AG09319 (cell line): ENCODE results near the gene GLRA2.
"Not testable (repeated sequence)": the region's sequence is repeated elsewhere in the genome, so short reads cannot be mapped to it uniquely, and the experiment has no call there.

Source experiments
- DNase-seq: peaks from one replicate; pipeline ENCODE4 v3.0.0-alpha.2; 2010; ENCODE audit warnings: low read depth; ENCODE audit errors: extremely low read depth
- CTCF ChIP-seq: IDR thresholded peaks from 2 replicates; pipeline ENCODE4 v1.5.1; 2011; ENCODE audit warnings: low read depth, mild to moderate bottlenecking, inconsistent platforms, low read length, moderate library complexity

Gene GLRA2

GRCh38 chrX:14591976-14592375 lies 62.6 kb downstream of the GLRA2 start:
- TF ChIP-seq CTCF: no peak
- DNase-seq: no peak

- TF ChIP-seq CTCF: no peak
- no peak for DNase-seq
These were observed 65.2 kb downstream of the GLRA2 start for GRCh38 chrX:14594521-14594920.

DNA sequence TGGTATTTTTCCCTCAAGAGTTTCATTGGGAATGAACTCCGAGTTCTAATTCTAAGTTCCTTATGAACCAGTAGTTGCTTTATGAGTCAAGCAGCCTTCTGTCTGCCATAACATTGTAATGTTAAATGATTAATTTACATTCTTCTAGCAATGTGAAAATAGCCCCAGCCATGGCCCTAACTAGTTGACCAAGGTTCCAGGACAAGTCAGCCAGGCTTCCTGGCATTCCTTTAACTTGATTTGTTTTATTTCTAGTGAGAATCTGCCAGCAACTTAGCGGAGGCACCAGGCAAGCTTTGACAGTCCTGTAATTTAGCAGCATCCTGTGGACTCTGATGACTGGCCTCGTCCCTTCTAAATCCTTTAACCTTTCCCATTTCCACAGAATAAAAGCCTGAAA lies 69.0 kb downstream of the GLRA2 start:
- no peak for TF ChIP-seq CTCF
- DNase-seq: no peak

DNA sequence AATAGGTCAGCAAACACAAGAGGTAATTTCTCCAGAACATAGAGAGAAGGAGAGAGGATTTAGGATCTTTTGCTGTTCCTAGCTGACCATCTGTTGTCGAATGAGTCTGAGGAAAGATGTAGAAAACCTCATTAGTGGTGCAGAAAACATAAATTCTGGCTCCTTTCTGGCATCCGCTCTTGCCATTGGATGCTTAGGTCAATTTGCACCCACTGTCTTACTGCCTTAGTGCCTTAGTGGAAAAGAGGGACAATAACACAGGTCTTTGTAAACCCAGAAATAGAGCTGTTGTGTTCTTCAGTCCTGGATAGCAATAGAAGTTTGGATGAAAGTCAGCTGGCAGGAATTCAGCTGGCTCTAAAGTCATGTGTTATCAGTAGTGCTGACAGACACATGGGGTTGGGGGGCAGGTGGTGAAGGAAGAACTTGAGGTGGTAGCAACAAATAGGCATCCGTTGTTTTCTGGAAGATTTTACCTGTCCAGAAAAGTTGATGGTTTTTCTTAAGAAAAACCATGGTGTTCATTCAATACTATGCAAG lies 78.2 kb downstream of the GLRA2 start:
- no peak for TF ChIP-seq CTCF
- no peak for DNase-seq

DNA sequence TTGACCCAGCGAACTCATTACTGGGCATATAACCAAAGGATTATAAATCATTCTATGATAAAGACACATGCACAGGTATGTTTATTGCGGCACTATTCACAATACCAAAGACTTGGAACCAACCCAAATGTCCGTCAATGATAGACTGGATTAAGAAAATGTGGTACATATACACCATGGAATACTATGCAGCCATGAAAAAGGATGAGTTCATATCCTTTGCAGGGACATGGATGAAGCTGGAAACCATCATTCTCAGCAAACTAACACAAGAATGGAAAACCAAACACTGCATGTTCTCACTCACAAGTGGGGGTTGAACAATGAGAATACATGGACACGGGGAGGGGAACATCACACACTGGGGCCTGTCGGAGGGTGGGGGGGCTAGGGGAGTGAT lies 83.1 kb downstream of the GLRA2 start:
- DNase-seq: not testable (repeated sequence)

DNA sequence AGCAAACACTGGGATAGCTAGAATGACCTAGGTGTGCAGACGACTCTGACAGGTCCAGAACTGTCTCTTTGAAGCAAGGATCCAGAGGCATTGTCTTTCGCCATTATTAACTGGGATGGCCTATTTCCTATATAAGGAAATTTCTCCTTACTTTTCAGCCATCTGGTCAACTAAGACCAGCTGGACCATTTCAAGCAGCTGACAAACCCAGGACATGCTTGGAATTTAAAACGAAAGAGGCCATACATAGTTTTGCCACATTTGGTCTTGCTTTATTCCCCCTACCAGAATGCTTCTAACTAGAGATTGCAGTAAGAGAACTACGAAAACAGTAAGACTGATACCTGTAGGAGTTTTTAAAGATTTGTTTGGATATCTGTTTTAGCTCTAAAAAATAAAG lies 87.0 kb downstream of the GLRA2 start:
- DNase-seq: no peak
- TF ChIP-seq CTCF: no peak

DNA sequence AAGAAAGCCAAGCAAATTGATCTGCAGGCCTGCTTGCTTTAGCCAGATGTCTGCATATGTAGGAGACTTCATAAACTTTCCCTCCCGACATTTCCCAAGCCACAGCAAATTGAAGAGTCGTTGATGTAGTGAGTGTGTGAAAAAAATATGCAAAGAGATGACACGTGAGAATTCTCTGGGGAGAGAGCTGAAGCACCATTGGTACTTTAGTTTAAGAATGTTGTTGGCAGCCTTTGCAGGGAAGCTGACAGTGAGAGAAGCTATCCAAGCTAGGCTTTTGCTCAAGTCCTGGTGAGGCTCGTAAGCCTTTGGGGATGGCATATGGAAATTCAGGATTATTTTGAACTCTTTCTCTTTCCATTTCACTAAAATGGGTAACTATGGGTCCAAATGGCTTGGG lies 87.5 kb downstream of the GLRA2 start:
- no peak for DNase-seq

More for the DNA sequence above, 87.5 kb downstream of the GLRA2 start:
- no peak for TF ChIP-seq CTCF
